Stimulated activated CD4-positive, alpha-beta T cell treated with anti-CD3 and anti-CD28 coated beads, Interleukin-4, amount 100 ng/mL, for 4 hours (primary cell): Measurements from ENCODE around the gene TICRR.
"Not testable (repeated sequence)": the region's sequence is repeated elsewhere in the genome, so short reads cannot be mapped to it uniquely, and the experiment has no call there.

ENCODE experiments used
- DNase-seq, 2 experiments: peaks; one replicate each; pipeline ENCODE4 v3.0.0-alpha.2; 2020

The TICRR gene

DNA sequence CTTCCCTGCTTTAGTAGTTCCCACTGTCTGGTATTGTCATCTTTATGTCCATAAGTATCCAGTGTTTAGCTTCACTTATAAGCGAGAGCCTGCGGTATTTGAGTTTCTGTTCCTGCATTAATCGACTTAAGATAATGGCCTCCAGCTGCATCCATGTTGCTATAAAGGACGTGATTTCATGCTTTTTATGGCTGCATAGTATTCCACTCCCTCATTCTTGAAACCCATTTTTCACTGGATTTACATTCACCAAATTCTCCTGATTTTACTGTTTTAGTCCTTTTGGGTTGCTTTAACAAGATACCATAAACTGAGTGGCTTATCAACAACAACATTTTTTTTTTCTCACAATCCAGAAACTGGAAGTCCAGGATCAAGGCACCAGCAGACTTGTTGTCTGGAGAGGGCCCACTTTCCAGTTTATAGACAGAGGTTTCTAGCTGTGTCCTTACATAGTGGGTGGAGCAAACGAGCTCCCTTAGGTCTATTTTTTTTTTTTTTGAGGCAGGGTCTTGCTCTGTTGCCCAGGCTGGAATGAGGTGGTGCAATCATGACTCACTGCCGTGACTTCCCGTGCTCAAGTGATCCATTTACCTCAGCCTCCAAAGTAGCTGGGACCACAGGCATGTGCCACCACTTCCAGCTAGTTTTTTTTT is 6.1 kb upstream of the TICRR start:
- DNase-seq, result no peak

DNA sequence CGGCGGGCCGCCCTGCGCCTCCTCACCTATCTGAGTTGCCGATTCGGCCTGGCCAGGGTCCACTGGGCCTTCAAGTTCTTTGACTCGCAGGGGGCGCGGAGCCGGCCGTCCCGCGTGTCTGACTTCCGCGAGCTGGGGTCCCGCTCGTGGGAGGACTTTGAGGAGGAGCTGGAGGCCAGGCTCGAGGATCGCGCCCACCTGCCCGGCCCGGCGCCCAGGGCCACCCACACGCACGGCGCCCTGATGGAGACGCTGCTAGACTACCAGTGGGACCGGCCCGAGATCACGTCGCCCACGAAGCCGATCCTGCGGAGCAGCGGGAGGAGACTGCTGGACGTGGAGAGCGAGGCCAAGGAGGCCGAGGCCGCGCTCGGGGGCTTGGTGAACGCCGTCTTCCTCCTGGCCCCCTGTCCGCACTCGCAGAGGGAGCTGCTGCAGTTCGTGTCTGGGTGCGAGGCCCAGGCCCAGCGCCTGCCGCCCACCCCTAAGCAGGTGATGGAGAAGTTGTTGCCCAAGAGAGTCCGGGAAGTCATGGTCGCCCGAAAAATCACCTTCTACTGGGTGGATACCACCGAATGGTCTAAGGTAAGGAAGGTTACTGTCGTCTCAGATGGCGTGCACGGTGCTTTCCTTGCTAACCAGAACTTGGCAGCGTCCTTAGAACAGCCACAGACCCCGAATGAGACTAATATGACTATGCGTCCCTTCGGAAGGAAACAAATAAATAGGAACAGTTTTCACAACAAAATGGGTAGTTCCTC is 567 bp downstream of the TICRR start:
- peak in 1 of 2 experiments; percentile 3 for DNase-seq

DNA sequence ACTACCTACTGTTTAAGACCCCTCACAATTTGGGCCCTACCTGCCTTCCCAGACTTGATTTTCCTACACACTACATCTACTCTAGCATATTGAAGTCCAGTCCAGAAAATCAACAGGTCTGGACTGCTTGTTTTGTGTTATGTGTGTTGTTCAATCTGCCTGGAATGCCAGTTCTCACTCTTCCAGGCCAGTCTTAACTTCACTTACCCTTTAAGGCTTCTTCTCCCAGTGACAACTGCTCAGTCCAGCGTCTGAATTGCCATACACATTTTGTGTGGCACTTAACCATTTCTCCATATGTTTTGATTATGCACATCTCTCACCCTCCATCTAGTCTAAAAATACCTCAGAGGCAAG is 1.1 kb downstream of the TICRR start:
- no peak for DNase-seq

DNA sequence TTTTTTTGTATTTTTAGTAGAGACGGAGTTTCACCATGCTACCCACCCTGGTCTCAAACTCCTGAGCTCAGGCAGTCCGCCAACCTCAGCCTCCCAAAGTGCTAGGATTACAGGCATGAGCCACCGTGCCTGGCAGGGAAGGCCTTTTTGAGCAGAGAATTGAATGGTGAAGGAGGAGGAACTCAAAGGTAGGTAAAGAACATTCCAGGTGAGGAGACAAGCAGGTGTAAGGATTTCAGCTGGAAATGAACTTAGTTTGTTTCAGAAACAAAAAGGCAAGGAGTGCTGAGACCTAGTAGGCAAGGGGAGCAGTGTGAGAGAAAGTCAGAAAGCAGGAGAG is 2.5 kb downstream of the TICRR start:
- no peak for DNase-seq

DNA sequence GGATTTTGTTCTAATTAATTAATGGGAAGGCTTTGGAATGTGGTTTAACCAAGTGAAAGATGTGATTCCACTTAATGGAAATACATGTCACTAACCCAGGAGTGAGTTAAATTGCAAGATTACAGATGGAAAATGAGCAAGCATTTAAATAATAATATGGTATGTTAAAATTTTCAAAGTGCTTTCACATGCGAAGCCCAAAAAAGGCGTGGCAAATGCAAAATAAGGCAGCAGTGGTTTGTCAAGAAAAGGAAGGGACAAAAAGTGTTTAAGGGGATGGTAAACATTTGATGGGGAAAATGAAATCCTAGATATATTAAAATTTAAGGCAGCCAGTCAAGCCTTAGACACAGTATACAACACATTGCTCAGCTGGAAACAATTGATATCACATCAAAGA is 2.9 kb downstream of the TICRR start:
- no peak for DNase-seq

DNA sequence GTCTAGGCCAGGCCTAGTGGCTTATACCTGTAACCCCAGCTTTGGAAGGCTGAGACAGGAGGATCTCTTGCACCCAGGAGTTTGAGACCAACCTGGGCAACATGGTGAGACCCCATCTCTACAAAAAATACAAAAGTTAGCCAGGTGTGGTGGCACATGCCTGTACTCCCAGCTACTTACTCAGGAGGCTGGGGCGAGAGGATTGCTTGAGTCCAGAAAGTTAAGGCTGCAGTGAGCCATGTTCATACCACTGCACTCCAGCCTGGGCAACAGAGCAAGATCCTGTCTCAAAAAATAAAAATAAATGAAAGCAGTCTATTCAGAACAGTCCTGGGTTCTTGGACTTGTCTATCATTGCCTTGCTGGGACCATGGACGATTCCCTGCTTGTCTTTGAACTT is 5.5 kb downstream of the TICRR start:
- not testable (repeated sequence) for DNase-seq

DNA sequence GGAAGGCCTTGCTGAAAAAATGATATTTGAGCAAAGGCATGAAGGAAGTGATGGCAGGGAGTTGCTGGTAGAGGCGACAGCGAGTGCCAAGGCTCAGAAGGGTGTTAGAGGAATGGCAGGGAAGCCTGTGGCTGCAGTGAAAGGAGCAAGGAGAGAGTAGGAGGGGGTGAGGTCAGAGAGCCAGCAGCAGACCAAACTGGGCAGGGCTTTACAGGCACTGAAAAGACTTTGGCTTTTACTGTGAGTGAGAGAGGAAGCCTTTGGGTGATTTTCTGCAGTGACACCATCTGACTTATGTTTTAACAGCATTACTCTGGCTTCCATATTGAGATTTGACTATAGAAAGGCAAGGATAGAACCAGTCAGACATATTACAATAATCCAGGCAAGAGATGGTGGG is 11.4 kb downstream of the TICRR start:
- DNase-seq, result no peak

DNA sequence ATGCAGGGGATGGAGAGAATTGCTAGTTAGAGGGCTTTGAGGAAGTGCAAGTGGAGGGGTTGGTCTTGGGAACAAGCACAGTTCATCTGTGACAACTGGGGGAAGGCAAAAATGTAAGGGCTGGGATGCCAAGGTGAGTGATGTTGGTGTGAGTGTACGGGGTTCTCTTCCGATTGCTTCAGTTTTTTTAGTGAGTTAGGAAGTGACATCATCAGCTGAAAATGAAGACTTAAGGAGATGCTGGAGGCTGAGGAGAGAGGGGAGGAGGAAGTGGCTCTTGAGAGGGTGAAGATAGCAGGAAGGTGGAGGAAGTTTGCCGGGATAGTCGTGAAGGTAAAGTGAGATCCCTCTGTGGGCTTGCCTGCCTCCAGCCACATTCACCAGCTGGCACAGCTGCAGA is 12.7 kb downstream of the TICRR start:
- DNase-seq, result no peak

DNA sequence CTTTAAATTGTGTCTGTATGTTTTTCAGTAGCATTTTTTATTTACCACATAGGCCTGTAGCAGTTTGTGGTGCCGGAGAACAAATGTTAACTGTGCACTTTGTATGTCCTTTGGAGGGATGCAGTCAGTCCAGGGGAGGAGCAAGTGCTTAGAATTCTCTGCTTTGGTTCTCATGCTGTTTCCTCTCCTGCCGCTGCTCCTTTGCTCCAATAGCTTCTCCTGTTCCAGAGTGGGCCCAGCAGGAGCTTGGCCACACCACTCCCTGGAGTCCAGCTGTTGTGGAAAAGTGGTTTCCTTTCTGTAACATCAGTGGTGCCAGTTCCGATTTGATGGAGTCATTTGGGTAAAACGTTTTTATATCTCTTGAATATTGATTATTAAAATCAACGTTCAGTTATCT is 16.6 kb downstream of the TICRR start:
- DNase-seq, result no peak

DNA sequence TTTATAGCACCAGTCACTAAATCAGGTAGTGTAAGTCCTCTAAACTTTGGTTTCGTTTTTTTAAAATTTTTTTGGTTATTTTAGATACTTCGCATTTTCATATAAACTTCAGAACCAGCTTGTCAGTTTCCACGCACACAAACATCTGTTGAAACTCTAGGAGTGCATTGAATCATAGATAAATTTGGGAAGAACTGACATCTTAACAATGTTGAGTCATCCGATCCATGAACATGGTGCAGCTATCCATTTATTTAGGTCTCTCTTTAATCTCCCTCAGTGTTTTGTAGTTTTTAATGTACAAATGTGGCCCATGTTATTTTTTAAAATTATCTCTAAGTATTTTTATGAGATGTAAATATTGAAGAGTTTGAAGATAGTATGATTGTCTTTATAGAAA is 17.7 kb downstream of the TICRR start:
- no peak for DNase-seq

DNA sequence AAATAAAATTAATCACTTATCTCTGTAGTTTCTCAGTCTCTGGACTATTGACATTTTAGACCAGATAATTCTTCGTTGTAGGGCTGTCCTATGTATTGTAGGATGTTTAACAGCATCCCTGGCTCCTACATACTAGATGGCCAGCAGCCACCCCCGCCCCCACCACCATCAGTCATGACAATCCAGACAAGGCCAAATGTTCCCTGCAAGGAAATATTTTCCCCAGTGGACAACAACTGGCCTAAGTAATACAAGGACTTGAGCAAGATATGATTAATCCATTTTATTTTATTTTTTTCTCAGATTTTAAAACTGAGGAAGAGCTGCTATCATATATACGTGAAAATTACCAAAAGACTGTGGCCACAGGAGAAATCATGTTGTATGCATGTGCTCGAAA is 23.8 kb downstream of the TICRR start:
- no peak for DNase-seq

DNA sequence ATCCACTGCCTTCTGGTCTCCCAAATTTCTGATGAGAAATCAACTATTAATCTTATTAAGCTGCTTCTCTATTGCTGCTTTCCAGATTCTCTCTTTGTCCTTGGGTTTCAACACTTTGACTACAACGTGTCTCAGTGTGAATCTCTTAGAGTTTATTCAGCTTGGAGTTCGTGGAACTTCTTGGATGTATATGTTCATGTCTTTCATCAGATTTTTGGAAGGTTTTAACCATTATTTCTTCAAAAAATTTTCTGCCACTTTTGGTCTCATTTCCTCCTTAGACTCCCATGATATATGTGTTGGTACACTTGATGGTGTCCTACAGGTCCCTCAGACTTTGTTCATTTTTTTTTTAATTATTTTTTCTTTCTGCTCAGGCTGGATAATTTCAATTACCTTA is 36.0 kb downstream of the TICRR start:
- no peak for DNase-seq

DNA sequence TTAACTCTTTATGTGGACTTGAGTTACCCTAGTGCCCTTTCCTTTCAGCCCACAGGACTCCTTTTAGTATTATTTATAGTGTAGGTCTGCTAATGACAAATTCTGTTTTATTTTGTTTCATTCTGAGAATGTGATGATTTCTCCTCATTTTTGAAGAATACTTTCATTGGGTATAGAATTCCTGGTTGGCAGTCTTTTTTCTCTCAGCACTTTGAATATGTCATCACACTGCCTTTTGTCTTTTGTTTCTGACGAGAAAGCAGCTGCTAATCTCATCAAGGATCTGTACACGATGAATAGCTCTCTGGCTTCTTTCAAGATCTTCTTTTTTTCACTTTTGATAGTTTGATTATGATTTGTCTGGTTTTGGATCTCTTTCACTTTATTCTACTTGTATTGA is 37.8 kb downstream of the TICRR start:
- DNase-seq, result no peak

DNA sequence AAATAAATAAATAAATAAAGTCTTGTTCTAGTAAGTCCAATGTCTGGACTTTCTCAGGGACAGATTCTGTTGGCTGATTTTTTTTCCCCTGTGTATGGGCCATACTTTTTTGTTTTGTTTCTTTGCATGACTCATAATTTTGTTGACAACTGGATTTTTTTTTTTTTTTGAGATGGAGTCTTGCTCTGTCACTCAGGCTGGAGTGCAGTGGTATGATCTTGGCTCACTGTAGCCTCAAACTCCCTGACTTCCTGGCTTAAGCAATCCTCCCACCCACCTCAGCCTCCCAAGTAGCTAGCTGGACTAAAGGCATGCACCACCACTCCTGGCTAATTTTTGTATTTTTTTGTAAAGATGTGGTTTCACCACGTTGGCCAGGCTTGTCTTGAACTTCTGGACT is 38.9 kb downstream of the TICRR start:
- DNase-seq, result no peak

DNA sequence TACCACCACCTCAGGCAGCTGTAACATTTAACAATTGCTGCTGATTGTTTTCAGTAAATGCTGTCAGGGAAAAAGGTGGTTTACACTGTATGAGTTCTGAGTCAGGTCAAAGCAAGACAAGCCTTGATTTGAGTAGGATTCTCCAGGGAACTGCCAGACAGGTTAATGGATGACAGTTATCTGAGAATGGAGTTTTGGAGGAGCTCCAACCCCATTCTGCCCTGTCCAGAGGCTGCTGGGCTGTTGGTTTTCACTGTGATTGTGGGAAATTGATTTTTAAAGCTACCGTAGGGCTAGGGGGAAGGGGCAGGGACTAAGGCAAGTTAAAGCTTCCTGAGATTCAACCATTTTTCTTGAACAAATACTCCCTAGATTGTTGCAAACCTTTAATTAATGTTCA is 39.9 kb downstream of the TICRR start:
- no peak for DNase-seq

DNA sequence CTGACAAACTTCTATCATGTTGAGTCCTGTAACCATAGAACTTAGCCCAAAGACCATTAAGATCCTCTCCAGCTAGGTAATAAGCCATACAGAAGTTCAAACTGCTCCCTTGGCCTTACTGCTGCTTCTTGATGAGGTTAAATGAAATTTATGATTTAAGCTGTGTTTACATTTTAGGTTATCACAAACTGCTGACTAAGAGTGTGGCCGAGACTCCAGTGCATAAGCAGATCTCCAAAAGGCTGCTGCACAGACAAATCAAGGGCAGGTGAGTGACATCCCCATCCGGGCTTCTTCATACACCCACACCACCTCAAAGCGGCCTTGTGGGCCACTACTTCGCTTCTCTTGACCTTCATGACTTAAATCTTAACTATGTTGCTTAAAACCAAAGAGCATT is 41.0 kb downstream of the TICRR start:
- no peak for DNase-seq

DNA sequence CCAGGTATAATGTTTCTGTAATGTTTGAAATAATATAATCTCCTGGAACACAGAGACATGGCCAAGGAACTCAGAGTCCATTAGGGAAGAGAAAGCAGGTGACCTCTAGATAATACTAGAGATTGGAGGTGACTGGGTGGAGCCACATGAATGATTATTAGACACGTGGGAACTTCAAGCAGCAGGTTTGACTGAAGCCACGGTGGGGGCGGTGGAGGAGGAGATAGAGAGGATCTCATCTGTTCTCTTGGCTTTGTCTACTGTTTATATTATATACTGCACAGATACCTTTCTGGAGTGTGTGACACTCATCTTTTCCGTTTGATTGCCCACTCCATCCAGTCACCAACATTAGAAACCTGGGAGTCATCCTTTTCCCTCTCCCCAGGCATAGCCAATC is 46.3 kb downstream of the TICRR start:
- DNase-seq, result no peak

DNA sequence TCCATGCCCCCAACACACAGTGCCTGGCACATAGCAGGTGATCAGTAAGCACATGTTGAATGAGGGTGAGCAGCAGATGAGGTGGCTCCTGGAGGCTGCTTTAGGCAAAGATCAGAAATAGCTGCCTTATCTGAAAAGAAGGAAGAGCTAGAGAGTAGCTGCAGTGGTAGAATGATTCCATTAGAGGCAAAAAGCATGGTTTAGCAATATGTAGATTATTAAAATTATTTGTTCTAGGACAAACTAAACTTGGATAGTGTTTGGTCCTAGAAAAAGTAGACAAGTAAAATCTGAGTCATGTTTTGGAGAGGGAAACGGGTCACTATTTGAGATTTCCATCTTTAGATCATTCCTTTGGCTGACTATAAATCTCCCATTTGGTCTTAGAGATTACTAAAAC is 47.9 kb downstream of the TICRR start:
- DNase-seq, result no peak

DNA sequence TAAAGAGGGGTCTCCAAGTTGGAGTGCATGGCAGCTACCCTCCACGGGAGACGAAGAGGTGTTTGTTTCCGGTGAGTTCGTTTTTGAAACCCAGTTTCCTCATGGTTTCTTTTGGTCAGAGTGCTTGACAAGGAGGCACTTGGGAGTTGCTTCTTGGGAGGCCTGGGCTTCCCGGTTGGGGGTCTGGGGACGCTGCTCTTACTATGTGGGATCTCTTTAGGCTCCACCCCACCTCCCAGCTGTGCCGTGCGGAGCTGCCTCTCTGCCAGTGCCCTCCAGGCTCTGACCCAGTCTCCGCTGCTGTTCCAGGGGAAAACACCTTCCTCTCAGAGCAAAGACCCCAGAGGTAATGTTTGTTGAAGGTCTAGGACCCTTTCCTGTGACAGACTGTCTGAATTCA is 50.4 kb downstream of the TICRR start:
- DNase-seq, result no peak

DNA sequence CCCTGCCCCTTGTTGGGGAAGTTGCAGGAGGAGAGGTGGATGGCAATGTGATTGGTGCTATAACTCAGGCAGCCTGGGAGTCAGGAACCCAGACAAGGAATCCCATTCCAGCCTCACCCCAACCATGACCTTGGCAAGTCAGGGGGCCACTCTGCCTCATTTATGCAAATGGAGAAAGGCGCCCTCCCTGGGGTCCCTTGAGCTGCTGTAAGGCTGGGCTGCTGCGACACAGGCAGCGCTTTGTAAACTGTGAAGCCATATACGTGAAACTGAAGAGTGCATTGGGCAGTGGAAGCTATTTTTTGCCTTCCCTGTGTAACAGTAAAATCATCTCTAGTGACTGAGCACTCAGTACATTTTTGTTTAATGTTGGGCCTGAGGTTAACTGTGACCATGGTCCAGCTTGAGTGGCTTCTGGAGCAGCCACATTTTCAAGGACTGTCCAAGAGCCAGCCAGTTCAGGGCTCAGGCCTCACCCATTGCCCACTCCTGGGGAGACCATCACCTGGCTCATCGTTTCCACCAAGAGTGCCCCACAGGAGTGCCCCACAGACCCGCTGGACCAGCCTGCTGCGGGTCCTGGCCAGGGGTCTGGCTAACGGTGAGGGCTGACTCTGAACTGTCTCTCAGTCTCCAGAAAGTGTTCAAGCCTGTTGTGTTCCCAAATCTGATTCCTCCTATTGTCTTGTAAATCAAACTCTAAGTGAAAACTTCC is 52.1 kb downstream of the TICRR start:
- no peak for DNase-seq

DNA sequence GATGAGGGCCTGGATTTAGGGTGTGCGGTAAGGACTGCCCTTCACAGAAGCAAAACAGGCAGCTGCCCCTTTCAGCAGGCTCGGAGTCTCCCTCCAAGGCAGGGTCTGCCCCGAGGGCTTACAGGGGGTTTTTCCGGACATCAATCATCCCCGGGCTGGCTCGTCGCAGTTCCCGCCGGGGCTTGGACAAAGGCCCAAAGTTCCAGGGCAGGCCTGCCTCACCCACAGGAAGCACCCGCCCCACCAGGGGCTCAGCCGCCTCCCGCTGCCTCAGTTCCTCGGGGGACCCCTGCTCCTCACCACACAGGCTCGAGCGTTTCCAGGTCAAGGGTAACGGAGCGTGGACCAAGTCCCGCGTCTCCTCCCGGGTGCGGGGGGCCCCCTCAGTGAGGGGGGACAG is 53.0 kb downstream of the TICRR start:
- DNase-seq, result no peak

DNA sequence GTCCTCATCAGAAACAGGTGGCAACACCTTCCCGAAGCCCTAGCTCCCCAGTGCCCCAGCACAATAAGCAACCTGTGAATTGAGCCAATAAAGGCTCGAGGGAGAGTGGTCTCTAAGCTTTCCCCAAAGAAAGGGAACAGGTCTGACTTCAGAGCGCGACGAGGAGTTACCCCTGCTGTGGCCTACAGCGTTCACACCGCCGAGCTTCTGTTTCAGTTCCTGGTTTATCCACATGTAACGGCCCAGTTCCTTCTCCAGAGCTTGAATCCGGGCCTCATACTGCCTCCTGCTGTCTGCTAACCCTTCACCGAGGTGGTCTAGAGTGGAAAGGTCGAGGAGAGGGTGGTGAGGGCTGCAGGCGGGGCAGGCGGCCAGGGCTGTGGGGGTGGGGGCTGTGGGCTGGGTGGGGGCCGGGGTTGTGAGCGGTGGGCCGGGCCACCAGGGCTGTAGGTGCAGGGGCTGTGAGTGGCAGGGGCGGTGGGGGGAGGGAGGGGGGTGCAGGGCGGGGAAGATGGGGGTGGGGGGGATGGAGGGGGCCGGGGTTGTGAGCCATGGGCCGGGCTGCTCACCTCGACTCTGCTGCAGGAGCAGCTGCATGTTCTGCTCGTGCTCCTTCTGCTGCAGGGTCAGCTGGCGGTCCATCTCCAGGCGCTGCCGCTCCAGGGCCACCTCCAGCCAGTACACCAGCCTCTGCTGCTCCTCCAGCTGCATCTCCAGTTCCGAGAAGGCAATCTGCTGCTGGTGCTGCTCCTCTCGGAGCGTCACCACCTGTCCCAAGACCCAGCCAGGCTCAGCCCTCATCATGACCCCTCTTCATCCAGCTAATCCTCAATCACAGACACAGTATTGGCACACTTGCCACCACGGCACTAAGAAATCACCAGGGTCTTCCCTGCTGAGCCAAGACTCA is 53.8 kb downstream of the TICRR start:
- no peak for DNase-seq

DNA sequence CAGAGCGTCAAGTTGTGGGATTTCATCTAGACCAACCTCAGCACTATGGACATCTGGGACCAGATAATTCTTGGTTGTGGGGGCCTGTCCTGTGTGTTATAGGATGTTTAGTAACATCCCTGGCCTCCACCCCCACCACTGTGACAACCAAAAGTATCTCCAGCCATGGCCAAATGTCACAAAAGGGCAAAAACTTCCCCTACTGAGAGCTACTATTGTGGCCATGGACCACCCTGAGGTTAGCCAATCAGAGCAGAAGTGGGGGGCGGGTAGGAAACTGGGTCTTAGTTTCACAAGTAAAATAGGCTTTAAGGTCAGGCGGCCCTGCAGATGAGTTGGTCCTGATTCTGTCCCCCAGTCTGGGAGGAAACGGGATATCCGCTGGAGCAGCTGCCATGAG is 54.6 kb downstream of the TICRR start:
- DNase-seq, result no peak
